Measurements from ENCODE around the gene IL2RA. TPM values are rescaled to one million over a fixed set of nuclear protein-coding genes. Genes with fewer than 3 reads are reported as not detected.
"Not testable (repeated sequence)": the region's sequence is repeated elsewhere in the genome, so short reads cannot be mapped to it uniquely, and the experiment has no call there.

The IL2RA gene
- total and polyA plus RNA-seq, 2 donors (not counting 1 experiment from before 2014, with no cell fraction given): 7.2 to 56.7 TPM

DNA sequence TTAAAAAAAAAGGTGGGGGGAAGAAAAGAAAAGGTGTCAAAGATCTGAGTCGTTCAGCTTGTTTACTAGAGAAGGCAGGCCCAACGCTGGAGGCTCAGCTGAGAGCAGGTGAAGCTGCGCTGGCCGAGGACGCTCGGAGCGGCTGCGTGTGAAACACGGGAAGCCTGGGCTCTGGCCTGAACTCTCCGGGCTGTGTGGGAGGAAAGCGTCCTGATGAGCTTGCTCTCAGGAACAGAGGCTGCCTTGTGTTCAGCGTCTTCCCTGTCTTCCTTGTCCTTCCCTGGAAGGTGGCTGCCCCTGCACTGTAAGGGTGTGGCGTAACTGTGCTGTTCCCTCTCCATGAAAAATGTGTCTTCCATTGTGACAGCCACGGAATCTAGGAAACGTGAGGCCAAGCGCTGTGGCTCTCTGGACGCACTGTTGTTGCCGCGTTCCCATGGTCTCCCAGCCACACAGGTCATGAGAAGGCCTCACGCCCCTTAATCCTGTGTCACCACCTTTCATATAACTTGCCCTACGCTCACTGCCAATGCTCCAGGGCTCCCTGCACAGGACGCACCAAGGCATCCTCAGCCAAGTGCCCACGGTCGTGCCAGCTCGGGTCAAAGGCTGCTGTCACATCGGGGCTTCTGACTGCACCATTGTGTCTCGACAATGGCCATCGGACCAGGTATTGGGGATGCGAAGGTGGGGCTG is 100.6 kb downstream of the IL2RA start:
- no peaks in the 10 kb centered on the region for H3K9me3 Mint-ChIP-seq (ENCODE audit: insufficient read depth)
- WGBS (ENCODE audit: insufficient coverage): 98% methylated on average over 25 of the region's 29 CpGs
- TF ChIP-seq EZH2 (IDR thresholded peaks at IDR 0.05; ENCODE audit: borderline replicate concordance, insufficient read depth, low read depth, low read length, poor library complexity, severe bottlenecking): no peak
- TF ChIP-seq, protein P1, sequence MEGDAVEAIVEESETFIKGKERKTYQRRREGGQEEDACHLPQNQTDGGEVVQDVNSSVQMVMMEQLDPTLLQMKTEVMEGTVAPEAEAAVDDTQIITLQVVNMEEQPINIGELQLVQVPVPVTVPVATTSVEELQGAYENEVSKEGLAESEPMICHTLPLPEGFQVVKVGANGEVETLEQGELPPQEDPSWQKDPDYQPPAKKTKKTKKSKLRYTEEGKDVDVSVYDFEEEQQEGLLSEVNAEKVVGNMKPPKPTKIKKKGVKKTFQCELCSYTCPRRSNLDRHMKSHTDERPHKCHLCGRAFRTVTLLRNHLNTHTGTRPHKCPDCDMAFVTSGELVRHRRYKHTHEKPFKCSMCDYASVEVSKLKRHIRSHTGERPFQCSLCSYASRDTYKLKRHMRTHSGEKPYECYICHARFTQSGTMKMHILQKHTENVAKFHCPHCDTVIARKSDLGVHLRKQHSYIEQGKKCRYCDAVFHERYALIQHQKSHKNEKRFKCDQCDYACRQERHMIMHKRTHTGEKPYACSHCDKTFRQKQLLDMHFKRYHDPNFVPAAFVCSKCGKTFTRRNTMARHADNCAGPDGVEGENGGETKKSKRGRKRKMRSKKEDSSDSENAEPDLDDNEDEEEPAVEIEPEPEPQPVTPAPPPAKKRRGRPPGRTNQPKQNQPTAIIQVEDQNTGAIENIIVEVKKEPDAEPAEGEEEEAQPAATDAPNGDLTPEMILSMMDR (IDR thresholded peaks at IDR 0.05): no peak

DNA sequence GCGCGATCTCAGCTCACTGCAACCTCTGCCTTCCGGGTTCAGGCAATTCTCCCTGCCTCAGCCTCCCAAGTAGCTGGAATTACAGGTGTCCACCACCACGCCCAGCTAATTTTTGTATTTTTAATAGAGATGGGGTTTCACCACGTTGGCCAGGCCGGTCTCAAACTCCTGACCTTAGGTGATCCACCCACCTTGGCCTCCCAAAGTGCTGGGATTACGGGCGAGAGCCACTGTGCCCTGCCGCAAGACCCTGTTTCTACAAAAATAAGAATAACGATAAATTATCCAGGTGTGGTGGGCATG is 101.2 kb downstream of the IL2RA start:
- H3K27ac ChIP-seq (ENCODE audit: low read length in 2 of 2); H3K27me3 ChIP-seq (replicated peaks in 1 of 4; ENCODE audit: control extremely low read depth in 1 of 4, control insufficient read depth in 3 of 4, insufficient read depth in 4 of 4, low read length in 3 of 4); H3K9ac ChIP-seq (ENCODE audit: low read length); CTCF ChIA-PET; H3K4me1 Mint-ChIP-seq; H3K4me1 ChIP-seq (ENCODE audit: control insufficient read depth in 2 of 2, insufficient read depth in 2 of 2, low read length in 2 of 2); H3K4me3 ChIP-seq (ENCODE audit: control extremely low read depth in 1 of 5, extremely low read depth in 1 of 5, insufficient read depth in 1 of 5, low read depth in 2 of 5, low read length in 4 of 5); POLR2A ChIA-PET; H2AFZ ChIP-seq (ENCODE audit: insufficient read depth, low read depth, low read length, poor library complexity, severe bottlenecking); DNase-seq; H3K9me3 ChIP-seq (ENCODE audit: control extremely low read depth in 1 of 3, control insufficient read depth in 2 of 3, insufficient read depth in 1 of 3, low read length in 2 of 3); intact Hi-C loops (cut with micrococcal nuclease); H3K4me3 Mint-ChIP-seq; H3K27ac Mint-ChIP-seq; ATAC-seq (ENCODE audit: low read depth); H3K9me3 Mint-ChIP-seq (ENCODE audit: insufficient read depth); H3K79me2 ChIP-seq (ENCODE audit: control insufficient read depth, insufficient read depth, low read length); H4K20me1 ChIP-seq (ENCODE audit: control insufficient read depth, insufficient read depth, low read length, poor library complexity, severe bottlenecking); H3K4me2 ChIP-seq (replicated peaks; ENCODE audit: low read depth, low read length, poor library complexity, severe bottlenecking); H3K27me3 Mint-ChIP-seq: not testable (repeated sequence)
- H3K36me3 ChIP-seq (replicated peaks in 1 of 2; ENCODE audit: control extremely low read depth in 1 of 2, control insufficient read depth in 1 of 2, extremely low read depth in 1 of 2, insufficient read depth in 2 of 2, low read length in 1 of 2): peaks cover 0 to 16% of the 10 kb centered on the region in 2 experiments
- 97% methylated on average over 3 of the region's 10 CpGs for WGBS (ENCODE audit: insufficient coverage)

More for the DNA sequence above, 100.6 kb downstream of the IL2RA start:
- no peak overlapping the region for H3K4me3 Mint-ChIP-seq
- Histone ChIP-seq H3K9ac (ENCODE audit: low read length) (no peak overlapping the region), H3K36me3 (replicated peaks in 1 of 2; ENCODE audit: control extremely low read depth in 1 of 2, control insufficient read depth in 1 of 2, extremely low read depth in 1 of 2, insufficient read depth in 2 of 2, low read length in 1 of 2) (peaks cover 0 to 16% of the 10 kb centered on the region in 2 experiments), H3K9me3 (ENCODE audit: control extremely low read depth in 1 of 3, control insufficient read depth in 2 of 3, insufficient read depth in 1 of 3, low read length in 2 of 3) (no peaks in the 10 kb centered on the region), H2AFZ (ENCODE audit: insufficient read depth, low read depth, low read length, poor library complexity, severe bottlenecking) (no peak overlapping the region), H3K4me1 (ENCODE audit: control insufficient read depth in 2 of 2, insufficient read depth in 2 of 2, low read length in 2 of 2) (no peaks in the 10 kb centered on the region), H3K27me3 (replicated peaks in 1 of 4; ENCODE audit: control extremely low read depth in 1 of 4, control insufficient read depth in 3 of 4, insufficient read depth in 4 of 4, low read length in 3 of 4) (no peaks in the 10 kb centered on the region), H4K20me1 (ENCODE audit: control insufficient read depth, insufficient read depth, low read length, poor library complexity, severe bottlenecking) (no peaks in the 10 kb centered on the region), H3K4me2 (replicated peaks; ENCODE audit: low read depth, low read length, poor library complexity, severe bottlenecking) (no peak overlapping the region), H3K79me2 (ENCODE audit: control insufficient read depth, insufficient read depth, low read length) (peaks cover 6% of the 10 kb centered on the region), H3K27ac (ENCODE audit: low read length in 2 of 2) (no peak overlapping the region), H3K4me3 (ENCODE audit: control extremely low read depth in 1 of 5, extremely low read depth in 1 of 5, insufficient read depth in 1 of 5, low read depth in 2 of 5, low read length in 4 of 5) (no peak overlapping the region)
- CTCF ChIA-PET: no interaction called here
- intact Hi-C loops (cut with micrococcal nuclease): no loop called here
- no peak for ATAC-seq (ENCODE audit: low read depth)
- no peaks in the 10 kb centered on the region for H3K4me1 Mint-ChIP-seq
- POLR2A ChIA-PET: no interaction called here
- no peaks in the 10 kb centered on the region for H3K27me3 Mint-ChIP-seq
- DNase-seq: no peak
- no peak overlapping the region for H3K27ac Mint-ChIP-seq

Small RNA genes lying within 50 kb of the gene (small RNA-seq; reads per million reads assigned to genes)
- gene RF00397 (ENCODE audit: insufficient read length, low read depth, low replicate concordance): not detected

Other genes starting within 250 kb of the IL2RA start
- 187 and 189 TPM in 2 replicates for gene GDI2, start 248.9 kb downstream of the IL2RA start, total RNA-seq
- gene GDI2, start 248.9 kb downstream of the IL2RA start, polyA plus RNA-seq: 91.1 and 110 TPM in 2 replicates
- gene ANKRD16, start 172.5 kb downstream of the IL2RA start, total RNA-seq: 12.6 and 13.1 TPM in 2 replicates
- gene ANKRD16, start 172.5 kb downstream of the IL2RA start, polyA plus RNA-seq: 6.6 and 10.9 TPM in 2 replicates
- gene FBH1, start 172.1 kb downstream of the IL2RA start, total RNA-seq: 129 and 138 TPM in 2 replicates
- gene FBH1, start 172.1 kb downstream of the IL2RA start, polyA plus RNA-seq: 86.4 and 126 TPM in 2 replicates
- gene IL15RA, start 84.8 kb downstream of the IL2RA start, total RNA-seq: 6.8 and 9.3 TPM in 2 replicates
- 4.6 and 9.6 TPM in 2 replicates for gene IL15RA, start 84.8 kb downstream of the IL2RA start, polyA plus RNA-seq
- gene RBM17, start 26.7 kb upstream of the IL2RA start, total RNA-seq: 162 and 168 TPM in 2 replicates
- 34.7 and 48.2 TPM in 2 replicates for gene RBM17, start 26.7 kb upstream of the IL2RA start, polyA plus RNA-seq
- 239 and 251 TPM in 2 replicates for gene PFKFB3, start 140.6 kb upstream of the IL2RA start, total RNA-seq
- gene PFKFB3, start 140.6 kb upstream of the IL2RA start, polyA plus RNA-seq: 13.2 and 16.8 TPM in 2 replicates